AG04449 (cell line): ENCODE measurements around the gene CALML6.
A peak's percentile ranks its signal among the peaks of the same experiment; 100 is the strongest.
"Not testable (repeated sequence)": the region's sequence is repeated elsewhere in the genome, so short reads cannot be mapped to it uniquely, and the experiment has no call there.

Source experiments
- CTCF ChIA-PET: fragments of 350-600 bp; formaldehyde crosslinking; extraction: SDS; loops from one replicate; lab custom pipeline; 2021; ENCODE audit warnings: antibody characterized with exemption; lab: Yijun Ruan, JAX
- POLR2A ChIA-PET: fragments of 400-600, 350-600 bp; formaldehyde crosslinking; extraction: SDS; loops from one replicate; lab custom pipeline; 2020; ENCODE audit warnings: antibody characterized with exemption, inconsistent platforms; lab: Yijun Ruan, JAX
- DNase-seq: peaks from one replicate; pipeline ENCODE4 v3.0.0-alpha.2; 2010; ENCODE audit warnings: low read depth, low spot score
- H3K4me3 ChIP-seq: 2 replicates; pipeline ENCODE4 v1.5.1; 2011; ENCODE audit warnings: low read depth, mild to moderate bottlenecking, control low read depth, low read length
- TF ChIP-seq, protein P1 (sequence below): IDR thresholded peaks from one replicate; pipeline ENCODE4 v1.5.1; 2011; ENCODE audit warnings: mild to moderate bottlenecking, moderate library complexity, low read length, control low read depth, inconsistent platforms; ENCODE audit not compliant: insufficient read depth; ENCODE audit errors: missing control alignments

Gene CALML6

DNA sequence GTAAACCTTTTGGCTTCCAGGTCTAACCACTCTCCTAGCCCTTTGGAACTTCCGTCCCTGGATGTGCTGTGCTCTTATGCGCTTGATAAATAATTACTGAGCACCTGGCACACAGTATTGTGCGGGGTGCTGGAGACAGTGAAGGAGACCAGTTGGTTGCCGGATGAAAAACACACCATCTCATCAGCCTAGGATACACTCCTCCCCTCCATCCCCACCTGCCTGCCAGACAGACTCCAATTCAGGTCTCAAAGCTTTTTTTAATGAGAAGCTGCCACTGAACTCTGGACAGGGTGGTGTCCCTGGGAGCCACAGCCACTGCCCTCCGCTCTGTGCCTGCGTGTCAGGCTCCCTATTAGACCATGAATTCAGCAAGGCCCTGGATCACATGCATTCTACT is 33.3 kb upstream of the CALML6 start:
- H3K4me3 ChIP-seq: no peak overlapping the region
- ChIA-PET CTCF (interaction anchor here (1.0 to 1.7 kb wide), 2 partner anchors 12 to 24 kb away, joined by 3 to 6 read pairs; no protein-coding TSS in a partner anchor), POLR2A (interaction anchor here (1.1 kb wide), 1 partner anchor 21 kb away, joined by 3 read pairs; no protein-coding TSS in a partner anchor)
- DNase-seq: no peak
- TF ChIP-seq, protein P1, sequence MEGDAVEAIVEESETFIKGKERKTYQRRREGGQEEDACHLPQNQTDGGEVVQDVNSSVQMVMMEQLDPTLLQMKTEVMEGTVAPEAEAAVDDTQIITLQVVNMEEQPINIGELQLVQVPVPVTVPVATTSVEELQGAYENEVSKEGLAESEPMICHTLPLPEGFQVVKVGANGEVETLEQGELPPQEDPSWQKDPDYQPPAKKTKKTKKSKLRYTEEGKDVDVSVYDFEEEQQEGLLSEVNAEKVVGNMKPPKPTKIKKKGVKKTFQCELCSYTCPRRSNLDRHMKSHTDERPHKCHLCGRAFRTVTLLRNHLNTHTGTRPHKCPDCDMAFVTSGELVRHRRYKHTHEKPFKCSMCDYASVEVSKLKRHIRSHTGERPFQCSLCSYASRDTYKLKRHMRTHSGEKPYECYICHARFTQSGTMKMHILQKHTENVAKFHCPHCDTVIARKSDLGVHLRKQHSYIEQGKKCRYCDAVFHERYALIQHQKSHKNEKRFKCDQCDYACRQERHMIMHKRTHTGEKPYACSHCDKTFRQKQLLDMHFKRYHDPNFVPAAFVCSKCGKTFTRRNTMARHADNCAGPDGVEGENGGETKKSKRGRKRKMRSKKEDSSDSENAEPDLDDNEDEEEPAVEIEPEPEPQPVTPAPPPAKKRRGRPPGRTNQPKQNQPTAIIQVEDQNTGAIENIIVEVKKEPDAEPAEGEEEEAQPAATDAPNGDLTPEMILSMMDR: no peak

DNA sequence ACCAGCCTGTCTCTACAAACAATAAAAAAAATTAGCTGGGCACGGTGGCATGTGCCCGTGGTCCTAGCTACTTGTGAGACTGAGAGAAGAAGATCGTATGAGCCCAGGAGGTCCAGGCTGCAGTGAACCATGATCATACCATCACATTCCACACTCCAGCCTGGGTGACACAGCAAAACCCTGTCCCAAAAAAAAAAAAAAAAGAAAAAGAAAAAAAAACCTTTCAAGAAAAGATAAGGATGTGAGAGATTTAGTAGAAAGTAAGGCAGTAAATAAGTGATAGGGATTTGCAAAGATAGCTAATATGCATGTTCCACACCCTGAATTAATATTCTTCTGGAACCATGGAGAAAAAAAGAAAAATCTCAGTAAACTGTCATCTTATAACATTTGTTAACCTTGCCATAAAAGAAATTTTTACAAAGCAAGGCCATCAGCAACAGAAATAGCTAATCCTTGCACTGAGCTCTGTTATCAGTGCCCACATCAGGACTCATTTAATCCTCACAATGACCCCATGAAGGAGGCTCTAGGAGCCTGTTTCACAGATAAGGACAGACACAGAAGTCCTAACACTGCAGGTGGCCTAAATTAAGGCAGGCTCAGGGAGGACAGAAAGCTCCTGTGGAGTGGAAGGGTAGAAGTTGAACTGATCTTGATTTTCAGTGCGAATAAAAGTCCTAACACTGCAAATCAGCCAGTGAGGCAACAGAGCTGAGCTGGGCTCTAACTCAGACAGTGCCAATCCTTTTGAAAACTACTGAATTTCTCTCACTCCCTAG is 31.8 kb upstream of the CALML6 start:
- POLR2A ChIA-PET: interaction anchor here (0.7 to 1.0 kb wide), 2 partner anchors 10 to 232 kb away, joined by 3 to 4 read pairs; no protein-coding TSS in a partner anchor
- TF ChIP-seq, protein P1: no peak
- CTCF ChIA-PET: interaction anchor here (0.8 to 1.6 kb wide), 3 partner anchors 12 to 23 kb away, joined by 3 read pairs; no protein-coding TSS in a partner anchor
- no peak overlapping the region for H3K4me3 ChIP-seq
- no peak for DNase-seq

DNA sequence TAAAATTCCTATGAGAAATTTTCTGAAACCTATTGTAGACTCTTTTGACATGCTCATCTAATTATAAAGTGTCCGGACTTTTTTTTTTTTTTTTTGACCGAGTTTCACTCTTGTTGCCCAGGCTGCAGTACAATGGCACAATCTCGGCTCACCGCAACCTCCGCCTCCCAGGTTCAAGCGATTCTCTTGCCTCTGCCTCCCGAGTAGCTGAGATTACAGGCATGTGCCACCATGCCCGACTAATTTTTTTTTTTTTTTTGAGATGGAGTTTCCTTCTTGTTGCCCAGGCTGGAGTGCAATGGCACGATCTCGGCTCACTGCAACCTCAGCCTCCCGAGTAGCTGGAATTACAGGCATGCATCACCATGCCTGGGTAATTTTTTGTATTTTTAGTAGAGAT is 31.2 kb upstream of the CALML6 start:
- ChIA-PET CTCF (interaction anchor here (1.0 to 1.9 kb wide), 4 partner anchors 13 to 25 kb away, joined by 3 to 6 read pairs (median 3); no protein-coding TSS in a partner anchor), POLR2A (interaction anchor here (1.0 kb wide), 1 partner anchor 11 kb away, joined by 3 read pairs; no protein-coding TSS in a partner anchor)
- not testable (repeated sequence) for DNase-seq, H3K4me3 ChIP-seq

DNA sequence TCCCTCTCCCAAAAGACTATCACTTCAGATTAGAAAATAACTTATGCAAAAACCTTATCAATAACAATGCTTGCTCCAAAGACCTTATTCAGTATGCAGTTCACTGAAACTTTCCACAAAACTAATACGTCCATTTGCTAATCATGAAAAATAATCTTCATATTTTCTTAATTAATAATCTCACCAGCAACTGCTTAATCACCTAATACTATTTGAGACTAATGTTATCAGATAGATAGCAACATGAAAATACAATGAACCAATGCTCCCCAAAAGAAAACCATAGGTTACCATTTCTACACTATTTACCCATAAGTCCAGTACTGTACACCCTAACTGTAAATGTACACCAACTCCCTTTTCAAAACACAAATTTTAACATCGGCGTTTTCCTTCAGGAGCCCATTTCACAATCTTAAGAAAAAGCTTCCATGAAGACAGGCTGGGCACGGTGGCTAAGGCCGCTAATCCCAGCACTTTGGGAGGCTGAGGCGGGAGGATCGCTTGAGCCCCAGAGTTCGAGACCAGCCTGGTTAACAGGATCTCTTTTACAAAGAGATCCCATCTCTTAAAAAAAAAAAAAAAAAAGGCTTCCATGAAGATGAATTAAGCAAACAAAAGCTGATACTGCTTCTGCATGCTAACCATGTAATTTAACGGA is 25.8 kb upstream of the CALML6 start:
- peak overlapping the region; percentile 83 for H3K4me3 ChIP-seq
- TF ChIP-seq, protein P1: no peak
- ChIA-PET POLR2A (interaction anchor here (0.5 kb wide), 1 partner anchor 14 kb away, joined by 4 read pairs; no protein-coding TSS in a partner anchor), CTCF (interaction anchor here (1.2 to 1.5 kb wide), 2 partner anchors 12 to 17 kb away, joined by 4 read pairs; no protein-coding TSS in a partner anchor)
- no peak for DNase-seq

DNA sequence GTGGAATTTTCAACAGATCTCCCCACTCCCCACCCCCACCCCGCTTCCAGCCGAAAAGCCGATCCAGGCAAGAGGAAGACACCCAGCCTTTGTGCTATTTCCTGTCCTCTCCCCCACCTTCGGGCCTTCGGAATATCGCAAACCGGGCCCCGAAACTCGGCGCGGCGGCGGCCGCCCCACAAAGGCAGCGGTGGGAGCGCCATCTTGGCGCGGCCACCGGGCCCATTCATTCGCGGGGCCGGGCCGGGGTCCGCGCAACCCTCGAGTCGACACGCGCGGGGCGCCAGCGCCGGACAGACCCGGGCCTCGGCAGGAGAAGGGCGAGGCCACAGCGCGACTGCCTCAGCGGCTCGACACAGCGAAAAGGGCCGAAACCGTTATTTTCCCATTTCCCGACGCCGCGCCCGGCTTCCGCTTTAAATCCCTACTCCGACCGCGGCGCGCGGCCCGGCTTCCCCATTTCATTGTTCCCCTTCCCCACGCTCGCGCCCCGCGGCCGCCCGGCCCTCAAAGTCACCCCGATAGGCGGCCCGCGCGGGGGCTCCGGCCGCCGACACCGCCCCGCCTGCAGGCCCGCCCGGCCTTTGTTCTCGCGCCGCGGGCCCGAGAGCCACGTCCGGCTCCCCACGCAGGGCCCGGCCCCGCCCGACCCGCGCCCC is 25.1 kb upstream of the CALML6 start:
- DNase-seq: no peak
- ChIA-PET POLR2A (no interaction called here), CTCF (interaction anchor here (1.2 kb wide), 1 partner anchor 12 kb away, joined by 4 read pairs; no protein-coding TSS in a partner anchor)
- peak overlapping the region; percentile 83 for H3K4me3 ChIP-seq
- TF ChIP-seq, protein P1: no peak

DNA sequence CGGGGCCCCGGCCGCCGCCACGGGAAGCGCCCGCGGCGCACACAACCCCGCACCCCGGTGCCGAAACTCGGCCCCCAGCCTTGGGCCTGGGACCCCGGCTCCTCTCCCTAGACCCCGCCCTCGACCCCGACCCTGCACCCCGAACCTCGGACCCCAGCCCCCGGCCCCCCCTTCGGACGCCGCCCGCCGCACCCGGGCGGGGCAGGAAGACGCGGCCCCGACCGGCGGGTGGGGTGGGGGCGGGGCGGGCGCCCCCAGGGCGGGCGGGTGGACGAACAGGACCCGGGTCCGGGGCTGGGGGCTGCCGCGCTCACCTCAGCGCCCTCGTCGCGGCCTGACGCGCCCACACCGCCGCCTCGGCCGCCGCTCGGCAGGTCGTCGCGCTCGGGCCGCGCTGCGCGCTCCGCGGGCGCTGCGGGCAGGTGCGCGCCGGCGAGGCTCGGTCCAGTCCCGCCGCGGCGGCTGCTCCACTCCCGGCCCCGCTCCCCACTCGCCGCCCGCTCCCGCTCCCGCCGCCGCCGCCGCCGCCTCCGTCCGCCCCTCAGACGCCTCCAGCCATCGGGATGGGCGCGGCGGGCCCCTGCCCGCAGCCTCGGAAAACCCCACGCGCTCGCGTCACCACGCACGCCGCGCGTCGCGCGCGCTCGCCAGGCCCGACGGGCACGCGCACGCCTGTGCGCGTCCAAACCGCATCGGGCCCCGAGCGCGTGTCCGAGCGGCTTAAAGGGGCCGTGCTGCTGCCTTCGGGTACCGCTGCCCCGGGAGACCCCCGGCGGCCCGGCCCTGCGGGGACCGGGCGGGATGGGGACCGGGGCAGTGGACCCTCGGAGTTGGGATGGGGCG is 24.3 kb upstream of the CALML6 start, which contains the start of gene GNB1:
GNB1 (minus strand) TSS at position 582 of the 843 bp plus-strand sequence. CDS start 65,634 bp downstream, outside the sequence.
- TF ChIP-seq, protein P1: no peak
- POLR2A ChIA-PET: no interaction called here
- H3K4me3 ChIP-seq: peak within 1 kb of the TSS; percentile 83
- CTCF ChIA-PET: interaction anchor here (2.0 kb wide), 1 partner anchor 16 kb away, joined by 21 read pairs; no protein-coding TSS in a partner anchor
- no peak for DNase-seq
